Activated CD8-positive, alpha-beta memory T cell treated with anti-CD3 and anti-CD28 coated beads, Interleukin-2, amount 50 U/mL, for 4 hours (primary cell): ENCODE results near the gene PCSK4.
"Not testable (repeated sequence)": the region's sequence is repeated elsewhere in the genome, so short reads cannot be mapped to it uniquely, and the experiment has no call there.

ENCODE experiments used
- DNase-seq: peaks from one replicate; pipeline ENCODE4 v3.0.0-alpha.2; 2020

The PCSK4 gene

GRCh38 chr19:1490311-1491113, at the start of gene PCSK4:
Gene PCSK4 (minus strand): TSS chr19:1490350. CDS start chr19:1490346, 4 bp downstream.
- peak; percentile 95 for DNase-seq

GRCh38 chr19:1539749-1540148, 49.6 kb upstream of the PCSK4 start:
- DNase-seq = not testable (repeated sequence)

- DNase-seq = no peak
These were observed 48.8 kb upstream of the PCSK4 start for GRCh38 chr19:1538978-1539377.

GRCh38 chr19:1535699-1536098, 45.5 kb upstream of the PCSK4 start:
- DNase-seq = not testable (repeated sequence)

GRCh38 chr19:1534972-1535371, 44.8 kb upstream of the PCSK4 start:
- DNase-seq = no peak

- DNase-seq = no peak
These were observed 43.5 kb upstream of the PCSK4 start for GRCh38 chr19:1533510-1534150.

- DNase-seq = no peak
These were observed 41.9 kb upstream of the PCSK4 start for GRCh38 chr19:1532003-1532402.

- no peak for DNase-seq
These were observed 41.4 kb upstream of the PCSK4 start for GRCh38 chr19:1531587-1531986.

- DNase-seq = not testable (repeated sequence)
These were observed 40.7 kb upstream of the PCSK4 start for GRCh38 chr19:1530856-1531255.

- DNase-seq = no peak
These were observed 39.3 kb upstream of the PCSK4 start for GRCh38 chr19:1529430-1529816.

GRCh38 chr19:1528596-1529429, 38.7 kb upstream of the PCSK4 start:
- DNase-seq = no peak

GRCh38 chr19:1527650-1528309, 37.6 kb upstream of the PCSK4 start:
- DNase-seq = no peak

GRCh38 chr19:1526979-1527649, 37.0 kb upstream of the PCSK4 start:
- DNase-seq = no peak

- no peak for DNase-seq
These were observed 36.1 kb upstream of the PCSK4 start for GRCh38 chr19:1526066-1526778.

- DNase-seq = no peak
These were observed 35.2 kb upstream of the PCSK4 start for GRCh38 chr19:1525343-1525742.

- DNase-seq = no peak
These were observed 34.8 kb upstream of the PCSK4 start for GRCh38 chr19:1524972-1525325.

GRCh38 chr19:1524287-1524971, 34.3 kb upstream of the PCSK4 start:
- no peak for DNase-seq

GRCh38 chr19:1523412-1524286, 33.5 kb upstream of the PCSK4 start, which contains the start of gene PLK5:
Gene PLK5 (plus strand): TSS chr19:1524077. CDS start chr19:1526997, 2,920 bp downstream.
- DNase-seq = no peak

GRCh38 chr19:1522838-1523237, 32.7 kb upstream of the PCSK4 start:
- no peak for DNase-seq

GRCh38 chr19:1522061-1522460, 31.9 kb upstream of the PCSK4 start:
- DNase-seq = no peak
